ENCODE measurements around the gene MEMO1. TPM values are rescaled to one million over a fixed set of nuclear protein-coding genes. Genes with fewer than 3 reads are reported as not detected.

MEMO1 gene
- polyA plus RNA-seq, 1 of the 3 experiments (the other 2 are of a cell fraction): 54.3 TPM

DNA sequence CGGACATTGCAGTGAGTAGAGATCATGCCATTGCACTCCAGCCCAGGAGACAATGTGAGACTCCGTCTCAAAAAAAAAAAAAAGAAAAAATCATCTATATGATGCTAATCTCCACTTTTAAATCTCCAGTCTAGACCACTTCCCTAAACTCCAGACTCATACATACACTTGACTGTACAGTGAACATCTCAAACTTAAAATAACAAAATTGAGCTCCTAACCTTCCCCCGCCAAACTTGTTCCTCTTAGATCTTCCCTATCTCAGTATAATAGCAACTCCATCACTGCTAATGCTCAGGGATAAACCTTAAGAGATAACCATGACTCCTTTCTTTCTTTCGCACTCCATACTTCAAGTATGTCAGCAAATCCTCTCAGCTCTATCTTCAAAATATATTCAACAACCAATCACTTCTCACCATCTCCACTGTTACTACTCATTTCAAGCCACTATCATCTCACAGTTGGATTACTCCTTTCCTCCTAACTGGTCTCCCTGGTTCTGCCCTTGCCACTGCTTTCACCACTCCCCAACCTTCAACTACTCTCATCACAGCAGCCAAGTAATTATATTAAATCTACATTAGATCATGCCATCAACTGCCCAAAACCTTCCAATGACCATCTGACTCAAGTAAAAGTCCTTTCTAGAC lies 12.0 kb downstream of the MEMO1 start:
- Histone ChIP-seq H3K9me2 (no peaks in the 10 kb centered on the region), H3K36me3 (replicated peaks in 1 of 2; ENCODE audit: control insufficient read depth in 1 of 2, insufficient read depth in 2 of 2, low read length in 1 of 2) (peaks cover 0 to 5% of the 10 kb centered on the region in 2 experiments), H3K9ac (no peak overlapping the region), H3K79me2 (ENCODE audit: insufficient read depth) (peaks cover 100% of the 10 kb centered on the region), H3K4me1 (ENCODE audit: control insufficient read depth in 1 of 2, insufficient read depth in 2 of 2, low read depth in 1 of 2, low read length in 1 of 2) (peaks cover 0 to 10% of the 10 kb centered on the region in 2 experiments; a peak in 2 of 4 replicates), H3K27me3 (ENCODE audit: insufficient read depth) (no peaks in the 10 kb centered on the region), H4K20me1 (ENCODE audit: insufficient read depth) (peaks cover 86% of the 10 kb centered on the region), H2AFZ (ENCODE audit: low read depth) (no peak overlapping the region), H3K9me3 (no peaks in the 10 kb centered on the region), H3K27ac (ENCODE audit: low read depth in 2 of 2, low read length in 1 of 2) (no peak overlapping the region), H3K4me3 (ENCODE audit: low read depth in 2 of 2, low read length in 1 of 2) (no peak overlapping the region), H3K4me2 (no peak overlapping the region), H3F3A (replicated peaks; ENCODE audit: insufficient read depth) (peaks cover 11% of the 10 kb centered on the region)
- POLR2A ChIA-PET: no interaction called here
- no peak for DNase-seq
- CTCF ChIA-PET: no interaction called here
- no peak for TF ChIP-seq NRF1 (IDR thresholded peaks at IDR 0.05; ENCODE audit: low read depth, low read length)
- no peak for TF ChIP-seq SMC3 (IDR thresholded peaks at IDR 0.05; ENCODE audit: low read depth, low read length)
- TF ChIP-seq EP300 (IDR thresholded peaks at IDR 0.05; ENCODE audit: borderline replicate concordance in 1 of 2, low read depth in 1 of 2, low read length in 1 of 2): no peak
- TF ChIP-seq FOXM1 (IDR thresholded peaks at IDR 0.05; ENCODE audit: low read depth): no peak
- TF ChIP-seq USF1 (IDR thresholded peaks at IDR 0.05; ENCODE audit: borderline replicate concordance, low read depth): no peak
- TF ChIP-seq, protein P1, sequence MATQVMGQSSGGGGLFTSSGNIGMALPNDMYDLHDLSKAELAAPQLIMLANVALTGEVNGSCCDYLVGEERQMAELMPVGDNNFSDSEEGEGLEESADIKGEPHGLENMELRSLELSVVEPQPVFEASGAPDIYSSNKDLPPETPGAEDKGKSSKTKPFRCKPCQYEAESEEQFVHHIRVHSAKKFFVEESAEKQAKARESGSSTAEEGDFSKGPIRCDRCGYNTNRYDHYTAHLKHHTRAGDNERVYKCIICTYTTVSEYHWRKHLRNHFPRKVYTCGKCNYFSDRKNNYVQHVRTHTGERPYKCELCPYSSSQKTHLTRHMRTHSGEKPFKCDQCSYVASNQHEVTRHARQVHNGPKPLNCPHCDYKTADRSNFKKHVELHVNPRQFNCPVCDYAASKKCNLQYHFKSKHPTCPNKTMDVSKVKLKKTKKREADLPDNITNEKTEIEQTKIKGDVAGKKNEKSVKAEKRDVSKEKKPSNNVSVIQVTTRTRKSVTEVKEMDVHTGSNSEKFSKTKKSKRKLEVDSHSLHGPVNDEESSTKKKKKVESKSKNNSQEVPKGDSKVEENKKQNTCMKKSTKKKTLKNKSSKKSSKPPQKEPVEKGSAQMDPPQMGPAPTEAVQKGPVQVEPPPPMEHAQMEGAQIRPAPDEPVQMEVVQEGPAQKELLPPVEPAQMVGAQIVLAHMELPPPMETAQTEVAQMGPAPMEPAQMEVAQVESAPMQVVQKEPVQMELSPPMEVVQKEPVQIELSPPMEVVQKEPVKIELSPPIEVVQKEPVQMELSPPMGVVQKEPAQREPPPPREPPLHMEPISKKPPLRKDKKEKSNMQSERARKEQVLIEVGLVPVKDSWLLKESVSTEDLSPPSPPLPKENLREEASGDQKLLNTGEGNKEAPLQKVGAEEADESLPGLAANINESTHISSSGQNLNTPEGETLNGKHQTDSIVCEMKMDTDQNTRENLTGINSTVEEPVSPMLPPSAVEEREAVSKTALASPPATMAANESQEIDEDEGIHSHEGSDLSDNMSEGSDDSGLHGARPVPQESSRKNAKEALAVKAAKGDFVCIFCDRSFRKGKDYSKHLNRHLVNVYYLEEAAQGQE (IDR thresholded peaks at IDR 0.05; ENCODE audit: low read depth, low read length): no peak
- no peak for TF ChIP-seq FOSL2 (IDR thresholded peaks at IDR 0.05; ENCODE audit: borderline replicate concordance, low read depth)
- TF ChIP-seq, protein P2, sequence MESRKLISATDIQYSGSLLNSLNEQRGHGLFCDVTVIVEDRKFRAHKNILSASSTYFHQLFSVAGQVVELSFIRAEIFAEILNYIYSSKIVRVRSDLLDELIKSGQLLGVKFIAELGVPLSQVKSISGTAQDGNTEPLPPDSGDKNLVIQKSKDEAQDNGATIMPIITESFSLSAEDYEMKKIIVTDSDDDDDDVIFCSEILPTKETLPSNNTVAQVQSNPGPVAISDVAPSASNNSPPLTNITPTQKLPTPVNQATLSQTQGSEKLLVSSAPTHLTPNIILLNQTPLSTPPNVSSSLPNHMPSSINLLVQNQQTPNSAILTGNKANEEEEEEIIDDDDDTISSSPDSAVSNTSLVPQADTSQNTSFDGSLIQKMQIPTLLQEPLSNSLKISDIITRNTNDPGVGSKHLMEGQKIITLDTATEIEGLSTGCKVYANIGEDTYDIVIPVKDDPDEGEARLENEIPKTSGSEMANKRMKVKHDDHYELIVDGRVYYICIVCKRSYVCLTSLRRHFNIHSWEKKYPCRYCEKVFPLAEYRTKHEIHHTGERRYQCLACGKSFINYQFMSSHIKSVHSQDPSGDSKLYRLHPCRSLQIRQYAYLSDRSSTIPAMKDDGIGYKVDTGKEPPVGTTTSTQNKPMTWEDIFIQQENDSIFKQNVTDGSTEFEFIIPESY (IDR thresholded peaks at IDR 0.05; ENCODE audit: borderline replicate concordance, low read depth): no peak
- WGBS (ENCODE audit: low lambda C conversion rate): 99% methylated on average over 4 of the region's 4 CpGs

- Histone ChIP-seq H3K4me2 (no peak overlapping the region; the same call in 1 of the 2 replicates), H3K79me2 (ENCODE audit: insufficient read depth) (peaks cover 100% of the 10 kb centered on the region), H2AFZ (ENCODE audit: low read depth) (no peak overlapping the region), H4K20me1 (ENCODE audit: insufficient read depth) (peaks cover 82% of the 10 kb centered on the region), H3K27ac (ENCODE audit: low read depth in 2 of 2, low read length in 1 of 2) (peak overlapping the region in 1 of 2 experiments; percentile 1; a peak in 1 of 4 replicates), H3F3A (replicated peaks; ENCODE audit: insufficient read depth) (peaks cover 3% of the 10 kb centered on the region), H3K4me3 (ENCODE audit: low read depth in 2 of 2, low read length in 1 of 2) (no peak overlapping the region), H3K9me3 (no peaks in the 10 kb centered on the region), H3K4me1 (ENCODE audit: control insufficient read depth in 1 of 2, insufficient read depth in 2 of 2, low read depth in 1 of 2, low read length in 1 of 2) (peaks cover 0 to 7% of the 10 kb centered on the region in 2 experiments; a peak in 2 of 4 replicates), H3K36me3 (replicated peaks in 1 of 2; ENCODE audit: control insufficient read depth in 1 of 2, insufficient read depth in 2 of 2, low read length in 1 of 2) (peaks cover 0 to 3% of the 10 kb centered on the region in 2 experiments), H3K9me2 (no peaks in the 10 kb centered on the region), H3K27me3 (ENCODE audit: insufficient read depth) (no peaks in the 10 kb centered on the region), H3K9ac (no peak overlapping the region)
- WGBS (ENCODE audit: low lambda C conversion rate): 96% methylated on average over 3 of the region's 3 CpGs
- ChIA-PET POLR2A (no interaction called here), CTCF (no interaction called here)
- DNase-seq: no peak
- TF ChIP-seq, protein P3, sequence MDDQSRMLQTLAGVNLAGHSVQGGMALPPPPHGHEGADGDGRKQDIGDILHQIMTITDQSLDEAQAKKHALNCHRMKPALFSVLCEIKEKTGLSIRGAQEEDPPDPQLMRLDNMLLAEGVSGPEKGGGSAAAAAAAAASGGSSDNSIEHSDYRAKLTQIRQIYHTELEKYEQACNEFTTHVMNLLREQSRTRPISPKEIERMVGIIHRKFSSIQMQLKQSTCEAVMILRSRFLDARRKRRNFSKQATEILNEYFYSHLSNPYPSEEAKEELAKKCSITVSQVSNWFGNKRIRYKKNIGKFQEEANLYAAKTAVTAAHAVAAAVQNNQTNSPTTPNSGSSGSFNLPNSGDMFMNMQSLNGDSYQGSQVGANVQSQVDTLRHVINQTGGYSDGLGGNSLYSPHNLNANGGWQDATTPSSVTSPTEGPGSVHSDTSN (IDR thresholded peaks at IDR 0.05): no peak
- TF ChIP-seq USF1 (IDR thresholded peaks at IDR 0.05; ENCODE audit: borderline replicate concordance, low read depth): no peak
- TF ChIP-seq, protein P2 (IDR thresholded peaks at IDR 0.05; ENCODE audit: borderline replicate concordance, low read depth): no peak
- TF ChIP-seq, protein P4, sequence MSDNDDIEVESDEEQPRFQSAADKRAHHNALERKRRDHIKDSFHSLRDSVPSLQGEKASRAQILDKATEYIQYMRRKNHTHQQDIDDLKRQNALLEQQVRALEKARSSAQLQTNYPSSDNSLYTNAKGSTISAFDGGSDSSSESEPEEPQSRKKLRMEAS (IDR thresholded peaks at IDR 0.05; ENCODE audit: low read depth): no peak
- TF ChIP-seq, protein P5, sequence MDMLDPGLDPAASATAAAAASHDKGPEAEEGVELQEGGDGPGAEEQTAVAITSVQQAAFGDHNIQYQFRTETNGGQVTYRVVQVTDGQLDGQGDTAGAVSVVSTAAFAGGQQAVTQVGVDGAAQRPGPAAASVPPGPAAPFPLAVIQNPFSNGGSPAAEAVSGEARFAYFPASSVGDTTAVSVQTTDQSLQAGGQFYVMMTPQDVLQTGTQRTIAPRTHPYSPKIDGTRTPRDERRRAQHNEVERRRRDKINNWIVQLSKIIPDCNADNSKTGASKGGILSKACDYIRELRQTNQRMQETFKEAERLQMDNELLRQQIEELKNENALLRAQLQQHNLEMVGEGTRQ (IDR thresholded peaks at IDR 0.05; ENCODE audit: borderline replicate concordance, low read depth, low read length): no peak
- no peak for TF ChIP-seq ELF1 (IDR thresholded peaks at IDR 0.05)
- TF ChIP-seq GABPA (IDR thresholded peaks at IDR 0.05; ENCODE audit: low read depth): no peak
Observed at GRCh38 chr2:31997653-31998052, 13.2 kb downstream of the MEMO1 start.
